Gastrocnemius medialis (tissue), 4 donors: ENCODE data around the gene ANKRD53. TPM values are rescaled to one million over a fixed set of nuclear protein-coding genes. Genes with fewer than 3 reads are reported as not detected.

Source experiments
- ATAC-seq, 2 donors: fragments of 150-250 bp; one replicate each; pipeline ENCODE4 v1.9.1; 2016
- DNase-seq, 2 donors: peaks; one replicate each; pipeline ENCODE4 v3.0.0-alpha.2; 2019
- H3K27ac ChIP-seq, 4 donors: fragments of 200-600 bp; sonication (generic); 1 replicate in 1 of 4; 2 replicates in 3 of 4; pipeline ENCODE4 v1.5.1; 2016 to 2018; ENCODE audit warnings: mild to moderate bottlenecking in 2 of 4, moderate library complexity in 1 of 4
- H3K27me3 ChIP-seq, 3 donors: fragments of 200-600 bp; sonication (generic) in 2 of 3; 1 replicate in 1 of 3; 2 replicates in 2 of 3; pipeline versions ENCODE4 v1.5.1 to v1.6.0; 2016 to 2019; ENCODE audit warnings: mild to moderate bottlenecking in 1 of 3, moderate library complexity in 1 of 3
- H3K36me3 ChIP-seq, 2 donors: fragments of 200-600 bp; sonication (generic) in 1 of 2; one replicate each; pipeline ENCODE4 v1.5.1; 2017 to 2018
- H3K4me1 ChIP-seq, 2 donors: fragments of 200-600 bp; sonication (generic) in 1 of 2; one replicate each; pipeline ENCODE4 v1.5.1; 2016 to 2017; ENCODE audit warnings: mild to moderate bottlenecking in 2 of 2
- H3K4me3 ChIP-seq, 4 donors: fragments of 200-600 bp; sonication (generic) in 3 of 4; 1 replicate in 1 of 4; 2 replicates in 3 of 4; pipeline ENCODE4 v1.5.1; 2016 to 2019; ENCODE audit warnings: mild to moderate bottlenecking in 2 of 4
- H3K9me3 ChIP-seq, 3 donors: fragments of 200-600 bp; sonication (generic) in 2 of 3; 1 replicate in 1 of 3; 2 replicates in 2 of 3; pipeline ENCODE4 v1.5.1; 2016 to 2019
- CTCF ChIP-seq, 5 experiments: fragments of 450-650 bp in 3 of 5; fragments of 200-600 bp in 2 of 5; sonication (generic) in 2 of 5; IDR thresholded peaks in 4 of 5; conservative IDR thresholded peaks in 1 of 5; 1 replicate in 4 of 5; 2 replicates in 1 of 5; pipeline ENCODE4 v1.5.1; 2016 to 2019; ENCODE audit warnings: antibody characterized with exemption in 5 of 5, mild to moderate bottlenecking in 3 of 5, moderate library complexity in 3 of 5
- POLR2A ChIP-seq, 2 donors: fragments of 450-650 bp; IDR thresholded peaks; one replicate each; pipeline ENCODE4 v1.6.1; 2017; ENCODE audit warnings: antibody characterized with exemption in 2 of 2, mild to moderate bottlenecking in 2 of 2, moderate library complexity in 2 of 2
- in situ Hi-C, 4 donors: fragments of 200-750 bp; cut with MboI; loops; one replicate each; pipeline versions ENCODE4 v1.15.0 to v1.8.0; 2017; ENCODE audit warnings: low sequenced_read_pairs in 4 of 4
- intact Hi-C: fragments of 100-400 bp; cut with DNase I; formaldehyde crosslinking; loops from one replicate; pipeline ENCODE4 v1.15.1; 2023; ENCODE audit warnings: low total_unique reads
- total RNA-seq, 4 donors: library from RNA; depleted of rRNA; stranded (reverse); fragments of >200 nt; gene quantifications; one replicate each; pipeline versions ENCODE4 v1.1.0 to v1.2.3, GENCODE V29; 2016

The ANKRD53 gene
- total RNA-seq, 4 donors from 2014 or later: 0.44 to 2.0 TPM; not detected in 2

GRCh38 chr2:70934981-70935380, 43.4 kb upstream of the ANKRD53 start:
- ATAC-seq (no peak), DNase-seq (no peak)
- intact Hi-C loops: no loop called here
- Histone ChIP-seq H3K27me3 (no peaks in the 10 kb centered on the region), H3K36me3 (no peaks in the 10 kb centered on the region), H3K9me3 (no peaks in the 10 kb centered on the region), H3K4me3 (no peak overlapping the region), H3K4me1 (no peaks in the 10 kb centered on the region), H3K27ac (no peak overlapping the region)
- no peak for TF ChIP-seq CTCF (IDR thresholded peaks at IDR 0.05 in 4 of 5, conservative IDR thresholded peaks at IDR 0.05 in 1 of 5)
- TF ChIP-seq POLR2A (IDR thresholded peaks at IDR 0.05): no peak
- in situ Hi-C loops: loop anchor here in 1 of 4 donors (25.0 kb wide), 1 partner anchor 148 kb away; the partner anchor contains the start of gene FIGLA

DNA sequence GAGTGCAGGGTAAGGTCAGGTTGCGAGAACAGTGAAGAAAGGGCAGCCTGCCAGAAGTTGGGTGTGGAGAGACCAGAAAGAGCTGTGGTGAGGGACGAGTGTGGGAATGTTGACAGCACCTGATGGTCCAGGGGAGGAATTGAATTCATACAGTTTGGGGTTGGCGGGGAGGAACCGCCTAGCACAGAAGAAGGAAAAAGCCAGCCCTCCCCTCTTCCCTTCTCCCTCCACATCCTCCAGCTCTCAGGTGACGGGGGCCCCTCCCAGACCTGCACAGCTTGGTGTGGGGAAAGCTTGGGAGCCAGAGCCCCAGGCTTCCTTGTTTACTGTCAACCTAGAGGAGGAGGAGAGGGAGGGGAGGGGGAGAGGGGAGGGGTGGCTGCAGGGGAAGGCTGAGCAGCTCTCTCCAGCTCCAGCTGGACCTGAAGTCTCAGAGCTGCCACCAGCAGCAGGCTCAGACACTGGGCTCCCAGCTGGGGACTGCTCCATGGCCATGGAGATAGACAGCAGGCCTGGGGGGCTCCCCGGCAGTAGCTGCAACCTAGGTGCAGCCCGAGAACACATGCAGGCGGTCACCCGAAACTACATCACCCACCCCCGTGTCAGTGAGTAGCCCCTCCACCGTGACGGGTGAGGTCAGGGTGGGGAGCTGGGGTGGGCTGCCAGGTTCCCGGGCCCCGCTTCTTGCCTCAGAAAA, 42.8 kb upstream of the ANKRD53 start, which contains the start of gene ATP6V1B1:
Gene ATP6V1B1, plus strand, starts transcription at position 433 of the 697 bp plus-strand sequence. Its CDS starts 55 bp downstream, at position 488.
- Histone ChIP-seq H3K9me3 (no peaks in the 10 kb centered on the region), H3K36me3 (no peaks in the 10 kb centered on the region), H3K4me1 (no peaks in the 10 kb centered on the region), H3K4me3 (no peak within 1 kb of the TSS), H3K27ac (no peak within 1 kb of the TSS), H3K27me3 (no peaks in the 10 kb centered on the region)
- in situ Hi-C loops (loop anchor here in 1 of 4 donors (25.0 kb wide), 1 partner anchor 148 kb away; the partner anchor contains the start of gene FIGLA), intact Hi-C loops (no loop called here)
- ATAC-seq (no peak), DNase-seq (no peak)
- TF ChIP-seq POLR2A (IDR thresholded peaks at IDR 0.05) (no peak), CTCF (IDR thresholded peaks at IDR 0.05 in 4 of 5, conservative IDR thresholded peaks at IDR 0.05 in 1 of 5) (no peak)

GRCh38 chr2:70936165-70936978, 42.1 kb upstream of the ANKRD53 start:
- ATAC-seq: no peak
- no peaks in the 10 kb centered on the region for H3K27me3 ChIP-seq
- TF ChIP-seq CTCF (IDR thresholded peaks at IDR 0.05 in 4 of 5, conservative IDR thresholded peaks at IDR 0.05 in 1 of 5) (no peak), POLR2A (IDR thresholded peaks at IDR 0.05) (no peak)
- no peak overlapping the region for H3K4me3 ChIP-seq
- in situ Hi-C loops (loop anchor here in 1 of 4 donors (25.0 kb wide), 1 partner anchor 149 kb away; the partner anchor contains the start of gene FIGLA), intact Hi-C loops (no loop called here)
- no peaks in the 10 kb centered on the region for H3K9me3 ChIP-seq
- H3K27ac ChIP-seq: no peak overlapping the region
- H3K4me1 ChIP-seq: no peaks in the 10 kb centered on the region
- H3K36me3 ChIP-seq: no peaks in the 10 kb centered on the region
- DNase-seq: no peak

- Histone ChIP-seq H3K27me3 (no peaks in the 10 kb centered on the region), H3K4me3 (no peak overlapping the region), H3K27ac (no peak overlapping the region), H3K36me3 (no peaks in the 10 kb centered on the region), H3K4me1 (no peaks in the 10 kb centered on the region), H3K9me3 (no peaks in the 10 kb centered on the region)
- intact Hi-C loops: no loop called here
- ATAC-seq (no peak), DNase-seq (no peak)
- TF ChIP-seq POLR2A (IDR thresholded peaks at IDR 0.05) (no peak), CTCF (IDR thresholded peaks at IDR 0.05 in 4 of 5, conservative IDR thresholded peaks at IDR 0.05 in 1 of 5) (no peak)
- in situ Hi-C loops: loop anchor here in 1 of 4 donors (25.0 kb wide), 1 partner anchor 150 kb away; the partner anchor contains the start of gene FIGLA
These were observed 41.2 kb upstream of the ANKRD53 start for GRCh38 chr2:70936979-70937811.
